LNCaP clone FGC (cell line): Measurements from ENCODE around the gene FNDC8.
"Not testable (repeated sequence)": the region's sequence is repeated elsewhere in the genome, so short reads cannot be mapped to it uniquely, and the experiment has no call there.

Experiments
- DNase-seq: peaks from one replicate; pipeline ENCODE4 v3.0.0-alpha.2; 2011; ENCODE audit warnings: low read depth
- H3K4me3 ChIP-seq: 2 replicates; pipeline ENCODE4 v1.5.1; 2011; ENCODE audit warnings: mild to moderate bottlenecking, low read depth, low read length, control low read depth
- CTCF ChIP-seq: IDR thresholded peaks from 2 replicates; pipeline ENCODE4 v1.5.1; 2012; ENCODE audit warnings: mild to moderate bottlenecking; ENCODE audit not compliant: control insufficient read depth, insufficient read depth; ENCODE audit errors: extremely low read depth

Gene FNDC8

GRCh38 chr17:35097776-35098175 lies 23.6 kb upstream of the FNDC8 start:
- H3K4me3 ChIP-seq: no peak overlapping the region
- no peak for DNase-seq
- TF ChIP-seq CTCF: no peak

DNA sequence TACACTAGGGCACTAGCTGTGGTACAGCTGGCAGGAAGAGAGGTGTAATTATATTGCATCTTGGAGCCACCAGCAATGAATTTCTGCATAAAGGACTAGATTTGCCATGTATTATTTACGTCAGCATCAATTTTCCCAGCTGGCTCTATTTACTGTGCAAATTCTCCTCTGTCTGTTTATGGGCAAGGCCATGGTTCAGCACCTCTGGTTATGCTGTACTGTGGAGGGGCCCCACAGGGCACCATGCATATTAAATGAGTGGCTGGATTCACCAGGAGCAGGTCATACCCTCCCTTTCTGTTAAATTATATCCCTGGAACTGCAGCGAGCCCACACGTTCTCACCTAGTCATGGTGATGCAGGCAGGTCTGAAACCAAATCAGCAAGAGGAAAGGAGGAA lies 21.5 kb upstream of the FNDC8 start:
- no peak overlapping the region for H3K4me3 ChIP-seq
- DNase-seq: no peak
- no peak for TF ChIP-seq CTCF

DNA sequence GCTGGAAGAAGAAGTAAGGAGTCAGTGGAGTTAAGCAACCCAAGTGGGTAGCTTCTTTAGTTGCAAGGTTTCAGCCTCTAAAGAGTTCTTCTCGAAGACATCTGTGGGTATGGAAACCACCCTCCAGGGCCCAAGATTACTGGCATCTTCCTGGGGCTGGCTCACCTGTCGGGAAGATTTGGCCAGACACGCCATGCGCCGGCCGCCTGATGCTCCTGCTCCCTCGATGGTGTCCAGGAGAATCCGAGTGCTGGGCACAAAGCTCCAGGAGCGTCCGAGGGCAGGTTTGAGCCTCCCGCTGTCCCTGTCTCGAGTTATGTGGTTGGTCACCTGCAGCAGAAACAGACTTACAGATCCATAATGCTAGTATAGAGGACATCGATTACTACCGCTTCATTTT lies 20.4 kb upstream of the FNDC8 start:
- no peak for TF ChIP-seq CTCF
- no peak for DNase-seq
- no peak overlapping the region for H3K4me3 ChIP-seq

DNA sequence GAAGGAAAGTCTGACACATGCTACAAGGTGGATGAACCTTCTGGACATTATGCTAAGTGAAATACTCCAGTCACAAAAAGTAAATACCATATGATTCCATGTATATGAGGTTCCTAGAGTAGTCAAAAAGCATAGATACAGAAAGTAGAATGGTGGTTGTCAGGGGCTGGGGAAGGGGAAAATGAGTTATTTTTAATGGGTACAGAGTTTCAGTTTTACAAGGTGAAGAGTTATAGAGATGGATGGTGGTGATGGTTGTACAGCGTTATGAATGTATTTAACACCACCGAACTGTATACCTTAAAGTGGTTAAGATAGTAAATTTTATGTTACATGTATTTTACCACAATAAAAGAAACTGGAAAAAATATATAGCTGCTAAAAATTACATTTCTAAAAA lies 19.7 kb upstream of the FNDC8 start:
- DNase-seq: no peak
- no peak for TF ChIP-seq CTCF
- H3K4me3 ChIP-seq: no peak overlapping the region

DNA sequence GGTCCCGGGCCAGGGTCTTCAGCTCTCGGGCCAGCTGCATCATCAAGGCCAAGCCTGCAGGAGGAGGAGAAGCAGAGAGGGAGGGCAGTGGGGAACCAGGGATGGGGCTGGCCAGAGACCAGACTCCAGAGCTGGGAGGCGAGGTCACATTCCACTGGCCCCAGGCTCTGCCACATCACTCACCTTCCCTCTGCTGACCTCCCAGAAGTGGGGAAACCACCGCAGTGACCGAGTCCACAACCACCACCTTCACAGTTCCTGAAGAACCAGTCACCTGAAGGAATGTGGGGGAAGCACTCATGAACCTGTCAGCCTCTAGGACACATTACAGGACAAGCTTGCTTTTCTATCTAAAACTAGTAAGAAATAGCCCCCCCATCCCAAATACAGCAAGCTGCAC lies 18.1 kb upstream of the FNDC8 start:
- H3K4me3 ChIP-seq: no peak overlapping the region
- no peak for TF ChIP-seq CTCF
- DNase-seq: no peak

DNA sequence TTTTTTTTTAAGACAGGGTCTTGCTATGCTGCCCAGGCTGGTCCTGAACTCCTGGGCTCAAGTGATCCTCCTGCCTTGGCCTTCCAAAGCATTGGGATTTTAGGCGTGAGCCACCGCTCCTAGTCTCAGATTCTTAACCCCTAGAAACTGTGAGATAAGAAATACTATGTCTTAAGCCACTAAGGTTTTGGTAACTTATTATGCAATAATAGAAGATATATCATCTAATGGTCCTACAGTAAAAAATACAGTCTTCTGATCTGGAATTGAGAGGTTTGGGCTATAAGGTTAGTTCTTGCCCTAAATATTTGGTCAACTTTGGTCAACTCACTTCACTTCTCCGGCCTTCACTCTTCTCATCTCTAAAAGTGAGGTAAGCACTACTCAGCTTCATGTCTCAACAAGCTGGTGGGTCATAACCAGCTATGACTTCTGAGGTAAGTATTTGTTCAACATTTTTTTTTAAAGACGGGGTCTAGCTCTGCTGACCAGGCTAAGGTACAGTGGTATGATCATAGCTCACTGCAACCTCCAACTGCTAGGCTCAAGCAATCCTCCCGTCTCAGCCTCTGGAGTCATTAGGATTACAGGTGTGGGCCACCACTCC lies 16.5 kb upstream of the FNDC8 start:
- no peak for TF ChIP-seq CTCF
- DNase-seq: no peak
- no peak overlapping the region for H3K4me3 ChIP-seq

GRCh38 chr17:35110791-35111190 lies 10.6 kb upstream of the FNDC8 start:
- H3K4me3 ChIP-seq, DNase-seq: not testable (repeated sequence)
